GM19324 (cell line): ENCODE measurements around the gene DSPP.
"Not testable (repeated sequence)": the region's sequence is repeated elsewhere in the genome, so short reads cannot be mapped to it uniquely, and the experiment has no call there.

Experiments used
- ATAC-seq: cut with Tn5 transposase; IDR thresholded peaks from one replicate; pipeline ENCODE4 v1.9.1; 2021; ENCODE audit warnings: mild to moderate bottlenecking, moderate library complexity; ENCODE audit not compliant: unreplicated experiment, low FRiP score

The DSPP gene

GRCh38 chr4:87608229-87608628 lies at the start of gene DSPP:
TSS of gene DSPP (plus strand) at chr4:87608529. CDS start at chr4:87610909, 2,380 bp downstream.
- no peak for ATAC-seq

- peak; percentile 99 for ATAC-seq
These were observed 49.1 kb upstream of the DSPP start for GRCh38 chr4:87559090-87559837.

GRCh38 chr4:87560802-87561201 lies 47.5 kb upstream of the DSPP start:
- no peak for ATAC-seq

GRCh38 chr4:87565746-87566145 lies 42.6 kb upstream of the DSPP start:
- no peak for ATAC-seq

- ATAC-seq = no peak
These were observed 42.1 kb upstream of the DSPP start for GRCh38 chr4:87566276-87566675.

- no peak for ATAC-seq
These were observed 41.1 kb upstream of the DSPP start for GRCh38 chr4:87567191-87567590.

GRCh38 chr4:87570290-87570805 lies 38.0 kb upstream of the DSPP start:
- ATAC-seq = no peak

- not testable (repeated sequence) for ATAC-seq
These were observed 34.0 kb upstream of the DSPP start for GRCh38 chr4:87574376-87574775.

- no peak for ATAC-seq
These were observed 33.3 kb upstream of the DSPP start for GRCh38 chr4:87574996-87575395.

GRCh38 chr4:87575408-87575807 lies 32.9 kb upstream of the DSPP start:
- no peak for ATAC-seq

- ATAC-seq = no peak
These were observed 32.3 kb upstream of the DSPP start for GRCh38 chr4:87575983-87576382.

GRCh38 chr4:87579478-87579877 lies 28.9 kb upstream of the DSPP start:
- no peak for ATAC-seq

- no peak for ATAC-seq
These were observed 28.3 kb upstream of the DSPP start for GRCh38 chr4:87580057-87580456.

GRCh38 chr4:87584222-87584908 lies 24.0 kb upstream of the DSPP start:
- no peak for ATAC-seq

GRCh38 chr4:87589531-87589930 lies 18.8 kb upstream of the DSPP start:
- no peak for ATAC-seq

GRCh38 chr4:87592124-87592523 lies 16.2 kb upstream of the DSPP start:
- no peak for ATAC-seq

- ATAC-seq = no peak
These were observed 7.0 kb upstream of the DSPP start for GRCh38 chr4:87601361-87601760.

GRCh38 chr4:87614292-87614890 lies 6.1 kb downstream of the DSPP start:
- no peak for ATAC-seq

- ATAC-seq = no peak
These were observed 7.9 kb downstream of the DSPP start for GRCh38 chr4:87616268-87616667.

- ATAC-seq = no peak
These were observed 11.8 kb downstream of the DSPP start for GRCh38 chr4:87620086-87620485.

GRCh38 chr4:87620491-87620890 lies 12.2 kb downstream of the DSPP start:
- no peak for ATAC-seq
